Left cardiac atrium (tissue), 4 donors: ENCODE measurements around the gene CDK15. TPM values are rescaled to one million over a fixed set of nuclear protein-coding genes. Genes with fewer than 3 reads are reported as not detected.
A peak's percentile ranks its signal among the peaks of the same experiment; 100 is the strongest.

Experiments used
- ATAC-seq, 2 donors: fragments of 200-7000 bp; cut with Tn5 transposase; one replicate each; pipeline ENCODE4 v1.9.1; 2020; ENCODE audit warnings: mild to moderate bottlenecking in 2 of 2, moderate library complexity in 2 of 2
- DNase-seq: peaks from one replicate; pipeline ENCODE4 v3.0.0-alpha.2; 2020
- intact Hi-C, 2 donors: fragments of 100-400 bp; cut with DNase I; formaldehyde crosslinking; loops; one replicate each; pipeline versions ENCODE4 v1.14.1 to v1.15.1; 2022 to 2023
- total RNA-seq, 2 donors: library from RNA; stranded (reverse); fragmentation: NEBNext Ultra II Directional; extraction: Animal tissue kit (Norgen Biotek cat#: 25700); gene quantifications; one replicate each; pipeline ENCODE4 v1.2.1, GENCODE V29; 2021
- donor health status: DM: no; HTN: yes; CAD: no.
- donor health status: DM: no; HTN: yes; CAD: no; lungs with severe emphysema.
- donor health status: DM: yes; HTN: yes; CAD: no.
- donor health status: Dilated cardiomyopathy.

The CDK15 gene
- total RNA-seq, 2 donors from 2014 or later, result 0.44 to 1.0 TPM

GRCh38 chr2:201855356-201855755, 49.0 kb downstream of the CDK15 start:
- DNase-seq, result no peak
- ATAC-seq, result no peak
- intact Hi-C loops, result no loop called here

DNA sequence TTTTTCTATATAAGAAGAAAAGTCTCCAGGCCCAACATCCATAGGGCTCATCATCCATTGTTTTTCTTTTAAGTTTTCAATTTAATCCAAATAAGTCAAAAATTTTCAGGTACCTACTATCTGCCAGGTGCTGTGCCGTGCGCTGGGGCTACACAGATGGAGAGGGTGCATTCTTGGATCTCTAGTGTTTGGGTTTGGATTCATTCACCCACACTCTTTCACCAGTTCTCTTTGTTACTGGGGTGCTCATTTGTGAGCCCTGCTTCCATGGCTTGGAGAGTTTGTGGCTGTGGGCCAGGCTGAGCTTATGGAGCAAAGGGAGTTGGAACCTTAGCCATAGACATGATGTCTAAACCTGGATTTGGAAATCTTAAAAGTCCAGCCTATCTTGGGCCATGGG, 51.0 kb downstream of the CDK15 start:
- ATAC-seq, result no peak
- intact Hi-C loops, result no loop called here
- no peak for DNase-seq

- intact Hi-C loops, result no loop called here
- DNase-seq (peak; percentile 23), ATAC-seq (peak; percentile 54 to 57)
Observed at GRCh38 chr2:201858281-201859184, 52.2 kb downstream of the CDK15 start.

DNA sequence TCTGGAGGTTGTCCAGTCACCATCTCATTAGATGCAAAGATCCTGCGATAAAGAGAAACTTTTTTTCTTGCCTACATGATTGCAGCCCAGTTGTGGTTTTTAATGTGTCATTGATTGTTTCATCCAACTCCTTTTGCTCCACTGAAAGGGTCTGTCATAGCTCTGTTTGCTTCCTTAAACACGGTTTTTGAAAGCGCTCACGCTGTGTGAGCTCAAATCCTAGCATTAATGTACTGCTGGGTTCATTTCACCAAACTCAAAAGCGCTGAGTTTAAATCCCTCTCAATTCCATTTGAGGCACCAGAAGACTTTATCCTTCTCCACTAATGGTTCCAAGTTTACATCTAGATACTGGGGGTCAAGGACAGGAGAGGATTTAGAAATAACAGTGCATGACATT, 53.6 kb downstream of the CDK15 start:
- no peak for ATAC-seq

DNA sequence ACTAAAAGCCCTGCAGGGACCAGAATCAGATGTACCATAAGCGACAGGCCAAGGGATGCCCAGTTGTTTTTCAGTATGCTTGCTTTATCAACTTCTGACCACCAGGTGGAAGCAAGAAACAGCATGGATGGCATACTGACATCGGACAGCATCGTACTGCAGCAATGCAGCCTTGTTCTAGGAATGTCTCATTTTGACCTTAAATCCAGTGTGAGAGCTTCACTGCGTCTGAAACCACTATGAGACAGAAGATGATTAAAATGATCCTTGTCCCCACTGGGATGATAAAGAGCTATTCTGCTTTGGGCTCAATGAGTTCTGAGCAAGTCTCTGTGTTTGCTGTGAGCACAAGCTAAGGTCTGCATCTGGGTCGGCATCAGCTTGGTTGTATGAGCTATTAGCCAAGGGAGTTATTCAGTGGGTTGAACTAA, 54.3 kb downstream of the CDK15 start:
- ATAC-seq (peak; percentile 86 to 87), DNase-seq (no peak)
- intact Hi-C loops, result loop anchor here (1.0 to 10.0 kb wide), 5 partner anchors 177 to 318 kb away; no protein-coding TSS in a partner anchor

More for the DNA sequence above, 53.6 kb downstream of the CDK15 start:
- no peak for DNase-seq
- intact Hi-C loops, result loop anchor here (1.0 to 10.0 kb wide), 5 partner anchors 177 to 318 kb away; no protein-coding TSS in a partner anchor

- DNase-seq (no peak), ATAC-seq (no peak)
- intact Hi-C loops, result loop anchor here (5.0 to 10.0 kb wide), 4 partner anchors 174 to 314 kb away; no protein-coding TSS in a partner anchor
Observed at GRCh38 chr2:201862843-201863242, 56.5 kb downstream of the CDK15 start.

- DNase-seq (no peak), ATAC-seq (no peak)
- intact Hi-C loops, result loop anchor here in 1 of 2 donors (10.0 kb wide), 1 partner anchor 188 kb away; no protein-coding TSS in a partner anchor
Observed at GRCh38 chr2:201866643-201867473, 60.5 kb downstream of the CDK15 start.

- ATAC-seq, result no peak
Observed at GRCh38 chr2:201871471-201871870, 65.1 kb downstream of the CDK15 start.

DNA sequence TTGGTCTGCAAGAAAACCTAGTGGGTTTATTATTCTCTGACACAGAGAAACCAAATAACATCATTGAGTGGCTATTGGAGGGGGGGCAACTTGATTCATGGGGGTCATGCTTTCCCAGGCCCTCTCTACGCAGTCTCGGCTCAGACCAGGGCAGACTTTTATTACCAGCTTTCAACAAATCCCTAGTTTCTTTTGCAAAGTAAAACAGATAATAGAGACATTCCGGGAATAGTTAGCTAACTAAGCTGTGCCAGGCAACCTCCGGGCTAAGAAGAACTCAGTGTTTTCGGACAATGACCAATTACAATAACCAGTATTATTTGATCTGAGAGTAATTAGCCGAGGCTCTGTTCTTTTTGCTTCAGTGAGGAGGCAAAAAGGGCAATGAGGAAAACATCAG, 66.3 kb downstream of the CDK15 start:
- intact Hi-C loops, result no loop called here
- ATAC-seq (no peak), DNase-seq (no peak)

More at GRCh38 chr2:201871471-201871870, 65.1 kb downstream of the CDK15 start:
- no peak for DNase-seq
- intact Hi-C loops, result no loop called here

GRCh38 chr2:201879996-201880395, 73.7 kb downstream of the CDK15 start:
- no peak for DNase-seq
- intact Hi-C loops, result loop anchor here in 1 of 2 donors (10.0 kb wide), 1 partner anchor 155 kb away; the partner anchor contains the start of gene FZD7
- ATAC-seq, result no peak

- ATAC-seq (no peak), DNase-seq (no peak)
- intact Hi-C loops, result loop anchor here in 1 of 2 donors (10.0 kb wide), 1 partner anchor 154 kb away; the partner anchor contains the start of gene FZD7
Observed at GRCh38 chr2:201880579-201880978, 74.2 kb downstream of the CDK15 start.

DNA sequence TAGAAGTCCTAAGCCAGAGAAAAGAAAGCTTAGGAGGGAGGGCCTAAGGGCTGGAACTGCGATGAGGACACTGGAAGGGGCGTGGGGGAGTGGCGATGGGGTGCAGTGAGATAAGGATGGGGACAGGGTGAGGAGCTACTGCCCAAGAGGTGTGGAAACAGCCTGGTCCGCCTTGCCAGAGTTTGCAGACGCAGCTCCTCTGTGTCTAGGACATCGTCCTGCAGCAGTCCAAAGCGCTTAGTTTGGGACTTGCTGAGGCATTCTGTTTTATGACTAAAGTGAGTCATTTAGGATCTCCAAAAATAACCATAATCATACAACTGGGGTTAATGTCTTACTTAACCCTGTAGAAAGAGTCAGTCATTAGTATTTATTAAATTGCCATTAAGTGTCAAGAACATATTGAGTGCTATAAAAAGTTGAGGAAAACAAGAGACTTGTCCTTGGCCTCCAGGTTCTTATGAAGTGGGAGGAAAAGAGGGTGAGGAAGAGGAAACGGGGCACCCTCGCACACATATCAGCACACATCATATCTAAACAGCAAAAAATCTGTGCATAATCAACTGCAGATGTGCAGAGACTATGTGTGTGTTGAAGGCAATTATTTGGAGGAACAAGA, 74.8 kb downstream of the CDK15 start:
- intact Hi-C loops, result loop anchor here in 1 of 2 donors (10.0 kb wide), 1 partner anchor 154 kb away; the partner anchor contains the start of gene FZD7
- ATAC-seq (no peak), DNase-seq (no peak)

DNA sequence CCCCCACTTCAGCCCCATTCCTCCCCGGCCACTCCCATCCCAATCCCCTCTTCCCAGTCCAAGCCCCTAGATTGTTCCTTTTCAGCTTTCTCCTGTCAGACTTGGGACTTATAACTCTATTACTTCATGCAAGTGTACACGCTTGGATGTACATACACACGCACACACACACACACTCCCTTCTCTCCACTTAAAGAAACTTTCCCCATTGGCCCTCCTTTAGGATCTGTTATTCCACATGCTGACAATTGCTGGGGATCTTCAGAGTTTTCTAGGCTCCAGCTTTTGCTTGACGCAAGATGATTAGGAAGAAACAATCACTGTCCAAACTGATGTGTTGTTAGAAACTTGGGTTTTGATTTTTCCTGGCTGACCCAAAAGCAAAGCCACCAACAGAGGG, 75.4 kb downstream of the CDK15 start:
- no peak for DNase-seq
- intact Hi-C loops, result loop anchor here in 1 of 2 donors (10.0 kb wide), 1 partner anchor 153 kb away; the partner anchor contains the start of gene FZD7
- no peak for ATAC-seq

- peak; percentile 10 to 25 for ATAC-seq
- intact Hi-C loops, result loop anchor here in 1 of 2 donors (10.0 kb wide), 1 partner anchor 152 kb away; the partner anchor contains the start of gene FZD7
- DNase-seq, result no peak
Observed at GRCh38 chr2:201882353-201883090, 76.2 kb downstream of the CDK15 start.

DNA sequence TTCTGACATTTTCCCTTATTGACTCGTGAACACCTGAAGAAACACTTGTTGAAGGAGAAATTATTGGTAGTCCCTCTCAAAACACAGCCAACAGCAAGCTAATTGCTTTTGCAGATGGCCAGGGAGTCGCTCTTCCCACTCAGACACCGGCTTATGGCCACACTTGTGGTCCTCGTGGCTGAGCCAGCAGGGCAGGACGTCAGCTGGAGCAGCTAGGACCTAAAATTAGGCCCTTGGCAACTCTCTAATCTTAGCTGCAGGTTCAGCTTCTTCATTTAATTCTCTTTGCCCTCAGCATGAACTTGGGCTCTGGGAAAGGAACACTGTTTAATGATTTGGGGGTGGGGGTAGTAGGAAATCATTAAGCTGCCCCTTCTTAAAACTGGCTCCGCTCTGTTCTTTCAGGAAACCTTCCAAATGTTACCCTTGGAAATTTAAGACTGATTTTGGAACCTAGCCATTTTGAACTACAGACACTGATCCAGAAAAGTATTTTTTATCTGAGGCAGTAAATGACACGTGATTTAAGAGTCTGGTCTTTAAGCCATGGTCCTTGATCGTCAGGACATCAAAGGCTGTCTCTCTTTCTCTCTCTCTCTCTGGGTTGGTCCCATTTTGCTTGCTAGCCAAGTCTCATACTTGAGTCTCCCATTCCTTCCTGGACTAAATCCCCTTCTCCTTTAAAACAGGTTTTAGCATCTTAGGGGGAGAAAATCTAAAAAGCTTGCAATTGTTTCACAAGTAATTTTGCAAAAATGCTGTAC, 77.5 kb downstream of the CDK15 start:
- intact Hi-C loops, result loop anchor here in 1 of 2 donors (10.0 kb wide), 1 partner anchor 151 kb away; the partner anchor contains the start of gene FZD7
- DNase-seq (peak; percentile 62), ATAC-seq (peak; percentile 88 to 89)

GRCh38 chr2:201886504-201886903, 80.2 kb downstream of the CDK15 start:
- intact Hi-C loops, result loop anchor here in 1 of 2 donors (10.0 kb wide), 1 partner anchor 148 kb away; the partner anchor contains the start of gene FZD7
- DNase-seq, result no peak
- no peak for ATAC-seq
